K562 (cell line): ENCODE measurements around the gene FLAD1. TPM values are rescaled to one million over a fixed set of nuclear protein-coding genes. Genes with fewer than 3 reads are reported as not detected.
A peak's percentile ranks its signal among the peaks of the same experiment; 100 is the strongest.

Source experiments
- EGR1 ChIP-seq: fragments of 450-650 bp; conservative IDR thresholded peaks from 2 replicates; pipeline ENCODE4 v1.6.1; 2017; ENCODE audit warnings: mild to moderate bottlenecking
- KDM1A ChIP-seq, 2 experiments: fragments of 450-650 bp; IDR thresholded peaks; 2 replicates each; pipeline ENCODE4 v1.6.1; 2016; ENCODE audit warnings: mild to moderate bottlenecking in 2 of 2
- MEF2D ChIP-seq: conservative IDR thresholded peaks from 2 replicates; pipeline ENCODE4 v1.6.1; 2016; ENCODE audit warnings: low read depth, missing genetic modification characterization, missing compliant biosample characterization
- NBN ChIP-seq: fragments of 450-650 bp; IDR thresholded peaks from 2 replicates; pipeline ENCODE4 v1.6.1; 2016; ENCODE audit warnings: low read depth, mild to moderate bottlenecking
- NELFE ChIP-seq: IDR thresholded peaks from 2 replicates; pipeline ENCODE4 v1.6.1; 2011; ENCODE audit warnings: mild to moderate bottlenecking; ENCODE audit not compliant: insufficient read depth, insufficient read length
- NFIC ChIP-seq: fragments of 450-650 bp; IDR thresholded peaks from 2 replicates; pipeline ENCODE4 v1.6.1; 2017; ENCODE audit warnings: mild to moderate bottlenecking, inconsistent platforms
- NR3C1 ChIP-seq: sonication (generic); formaldehyde crosslinking; IDR thresholded peaks from 2 replicates; pipeline ENCODE4 v1.8.1; 2022; ENCODE audit warnings: missing genetic modification reagents
- POLR2A ChIP-seq: fragments of 450-650 bp; conservative IDR thresholded peaks from 2 replicates; pipeline ENCODE4 v1.6.1; 2016
- RBFOX2 ChIP-seq: fragments of 200-400 bp; formaldehyde crosslinking; IDR thresholded peaks from 2 replicates; pipeline ENCODE4 v1.6.1; 2017; ENCODE audit warnings: low read depth, mild to moderate bottlenecking, low read length, moderate library complexity
- SMC3 ChIP-seq: conservative IDR thresholded peaks from 2 replicates; pipeline ENCODE4 v1.6.1; 2011; ENCODE audit warnings: low read depth, low read length, improper control_type of control experiment; ENCODE audit not compliant: insufficient read depth
- SRF ChIP-seq, 2 experiments: fragments of 250-450, 450-650 bp in 1 of 2; sonication (Bioruptor Pico) in 1 of 2; sonication (generic) in 1 of 2; formaldehyde crosslinking; IDR thresholded peaks; 2 replicates each; pipeline versions ENCODE4 v1.5.0 to v1.5.1; 2020 to 2022; ENCODE audit warnings: mild to moderate bottlenecking in 1 of 2, missing genetic modification reagents in 1 of 2
- ZNF75A ChIP-seq: fragments of 450-650 bp; formaldehyde crosslinking; IDR thresholded peaks from 2 replicates; pipeline ENCODE4 v1.4.0; 2020; ENCODE audit warnings: mild to moderate bottlenecking
- polyA plus RNA-seq, 8 experiments: library from polyadenylated mRNA; depleted of rRNA in 4 of 8; stranded (reverse) in 5 of 8; unstranded in 3 of 8; fragments of >200 nt; fragmentation: Nextera tagmentation in 2 of 8; fragmentation: Illumina TruSeq in 1 of 8; extraction: Ambion mirVana in 2 of 8; extraction: Trizol in 1 of 8; gene quantifications; 2 replicates each; pipeline versions ENCODE4 v1.2.1 to v1.2.3, GENCODE V29; 2011 to 2014; ENCODE audit warnings: inconsistent platforms in 1 of 8, missing spikeins in 1 of 8
- total RNA-seq, 7 experiments: library from RNA; depleted of rRNA in 6 of 7; stranded (reverse); fragments of >200 nt in 6 of 7; fragmentation: Illumina TruSeq in 2 of 7; extraction: Trizol in 2 of 7; gene quantifications; 2 replicates each; pipeline versions ENCODE4 v1.2.1 to v1.2.3, GENCODE V29; 2011 to 2021; ENCODE audit warnings: low replicate concordance in 1 of 7
- TF ChIP-seq, protein P1 (sequence below): fragments of 250-450 bp; sonication (Bioruptor Pico); IDR thresholded peaks from 2 replicates; pipeline ENCODE4 v1.4.0; 2020
- TF ChIP-seq, protein P2 (sequence below), 2 experiments: IDR thresholded peaks in 1 of 2; conservative IDR thresholded peaks in 1 of 2; 2 replicates each; pipeline ENCODE4 v1.6.1; 2016; ENCODE audit warnings: low read depth in 2 of 2, mild to moderate bottlenecking in 1 of 2, missing compliant biosample characterization in 1 of 2, missing genetic modification characterization in 1 of 2, moderate library complexity in 1 of 2
- TF ChIP-seq, protein P3 (sequence below): fragments of 450-650 bp; formaldehyde crosslinking; IDR thresholded peaks from 2 replicates; pipeline ENCODE4 v1.4.0; 2022; ENCODE audit warnings: mild to moderate bottlenecking, moderate library complexity
- TF ChIP-seq, protein P4 (sequence below): sonication (generic); formaldehyde crosslinking; IDR thresholded peaks from 2 replicates; pipeline ENCODE4 v1.8.0; 2022; ENCODE audit warnings: mild to moderate bottlenecking, missing genetic modification reagents
- TF ChIP-seq, protein P5 (sequence below), 2 experiments: fragments of 450-650 bp; IDR thresholded peaks; 2 replicates each; pipeline ENCODE4 v1.6.1; 2016

Gene FLAD1
- total and polyA plus RNA-seq, 9 of the 15 experiments (the other 6 are each of a cell fraction or from before 2014, with no cell fraction given): 24.9 to 85.8 (median 67.0) TPM

DNA sequence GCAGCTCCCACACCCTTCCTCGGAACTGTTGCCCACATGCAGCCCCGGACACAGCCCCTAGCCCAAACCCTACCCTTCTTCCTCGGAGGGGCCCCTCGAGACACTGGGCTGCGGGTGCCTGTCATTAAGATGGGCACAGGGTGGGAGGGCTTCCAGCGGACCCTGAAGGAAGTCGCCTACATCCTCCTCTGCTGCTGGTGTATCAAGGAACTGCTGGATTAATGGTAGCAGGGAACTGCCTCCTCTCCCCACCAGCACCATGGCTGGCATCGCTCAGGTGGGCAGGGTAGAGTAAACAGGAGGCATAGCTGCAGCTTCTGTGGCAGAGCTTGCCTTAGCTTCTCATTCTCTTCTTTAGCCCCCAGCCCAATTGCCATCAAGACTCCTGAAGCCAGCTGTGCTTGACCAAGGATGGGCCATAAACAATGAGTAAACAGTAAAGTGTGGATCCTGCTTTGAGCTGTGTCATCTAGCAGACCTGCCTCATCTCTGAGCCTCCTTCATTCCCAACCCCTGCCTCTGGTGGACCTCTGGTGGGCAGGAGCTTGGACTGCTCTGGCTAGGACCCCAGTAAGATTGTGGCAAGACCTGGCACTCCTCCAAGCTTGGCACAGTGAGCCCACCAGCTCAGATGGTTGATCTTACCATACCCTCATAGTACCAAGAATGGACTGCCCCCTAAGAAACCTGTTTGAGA lies 10.6 kb downstream of the FLAD1 start, which contains the start of gene LENEP (continued):
- TF ChIP-seq, protein P1, sequence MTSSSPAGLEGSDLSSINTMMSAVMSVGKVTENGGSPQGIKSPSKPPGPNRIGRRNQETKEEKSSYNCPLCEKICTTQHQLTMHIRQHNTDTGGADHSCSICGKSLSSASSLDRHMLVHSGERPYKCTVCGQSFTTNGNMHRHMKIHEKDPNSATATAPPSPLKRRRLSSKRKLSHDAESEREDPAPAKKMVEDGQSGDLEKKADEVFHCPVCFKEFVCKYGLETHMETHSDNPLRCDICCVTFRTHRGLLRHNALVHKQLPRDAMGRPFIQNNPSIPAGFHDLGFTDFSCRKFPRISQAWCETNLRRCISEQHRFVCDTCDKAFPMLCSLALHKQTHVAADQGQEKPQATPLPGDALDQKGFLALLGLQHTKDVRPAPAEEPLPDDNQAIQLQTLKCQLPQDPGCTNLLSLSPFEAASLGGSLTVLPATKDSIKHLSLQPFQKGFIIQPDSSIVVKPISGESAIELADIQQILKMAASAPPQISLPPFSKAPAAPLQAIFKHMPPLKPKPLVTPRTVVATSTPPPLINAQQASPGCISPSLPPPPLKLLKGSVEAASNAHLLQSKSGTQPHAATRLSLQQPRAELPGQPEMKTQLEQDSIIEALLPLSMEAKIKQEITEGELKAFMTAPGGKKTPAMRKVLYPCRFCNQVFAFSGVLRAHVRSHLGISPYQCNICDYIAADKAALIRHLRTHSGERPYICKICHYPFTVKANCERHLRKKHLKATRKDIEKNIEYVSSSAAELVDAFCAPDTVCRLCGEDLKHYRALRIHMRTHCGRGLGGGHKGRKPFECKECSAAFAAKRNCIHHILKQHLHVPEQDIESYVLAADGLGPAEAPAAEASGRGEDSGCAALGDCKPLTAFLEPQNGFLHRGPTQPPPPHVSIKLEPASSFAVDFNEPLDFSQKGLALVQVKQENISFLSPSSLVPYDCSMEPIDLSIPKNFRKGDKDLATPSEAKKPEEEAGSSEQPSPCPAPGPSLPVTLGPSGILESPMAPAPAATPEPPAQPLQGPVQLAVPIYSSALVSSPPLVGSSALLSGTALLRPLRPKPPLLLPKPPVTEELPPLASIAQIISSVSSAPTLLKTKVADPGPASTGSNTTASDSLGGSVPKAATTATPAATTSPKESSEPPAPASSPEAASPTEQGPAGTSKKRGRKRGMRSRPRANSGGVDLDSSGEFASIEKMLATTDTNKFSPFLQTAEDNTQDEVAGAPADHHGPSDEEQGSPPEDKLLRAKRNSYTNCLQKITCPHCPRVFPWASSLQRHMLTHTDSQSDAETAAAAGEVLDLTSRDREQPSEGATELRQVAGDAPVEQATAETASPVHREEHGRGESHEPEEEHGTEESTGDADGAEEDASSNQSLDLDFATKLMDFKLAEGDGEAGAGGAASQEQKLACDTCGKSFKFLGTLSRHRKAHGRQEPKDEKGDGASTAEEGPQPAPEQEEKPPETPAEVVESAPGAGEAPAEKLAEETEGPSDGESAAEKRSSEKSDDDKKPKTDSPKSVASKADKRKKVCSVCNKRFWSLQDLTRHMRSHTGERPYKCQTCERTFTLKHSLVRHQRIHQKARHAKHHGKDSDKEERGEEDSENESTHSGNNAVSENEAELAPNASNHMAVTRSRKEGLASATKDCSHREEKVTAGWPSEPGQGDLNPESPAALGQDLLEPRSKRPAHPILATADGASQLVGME (CRISPR knock-in tag): no peak
- TF ChIP-seq MEF2D (tag): no peak
- 0 out of 2 replicates have a peak, but pooled peaks have one; percentile 30 for TF ChIP-seq RBFOX2
- TF ChIP-seq ZNF75A: no peak
- TF ChIP-seq NFIC: peak; percentile 42
- TF ChIP-seq, protein P2, sequence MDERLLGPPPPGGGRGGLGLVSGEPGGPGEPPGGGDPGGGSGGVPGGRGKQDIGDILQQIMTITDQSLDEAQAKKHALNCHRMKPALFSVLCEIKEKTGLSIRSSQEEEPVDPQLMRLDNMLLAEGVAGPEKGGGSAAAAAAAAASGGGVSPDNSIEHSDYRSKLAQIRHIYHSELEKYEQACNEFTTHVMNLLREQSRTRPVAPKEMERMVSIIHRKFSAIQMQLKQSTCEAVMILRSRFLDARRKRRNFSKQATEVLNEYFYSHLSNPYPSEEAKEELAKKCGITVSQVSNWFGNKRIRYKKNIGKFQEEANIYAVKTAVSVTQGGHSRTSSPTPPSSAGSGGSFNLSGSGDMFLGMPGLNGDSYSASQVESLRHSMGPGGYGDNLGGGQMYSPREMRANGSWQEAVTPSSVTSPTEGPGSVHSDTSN (CRISPR knock-in tag; IDR thresholded peaks at IDR 0.05; ENCODE audit: low read depth): no peak
- TF ChIP-seq, protein P2 (tag; conservative IDR thresholded peaks at IDR 0.05; ENCODE audit: low read depth): no peak
- TF ChIP-seq EGR1: 0 out of 2 replicates have a peak, but pooled peaks have one; percentile 10
- no peak for TF ChIP-seq NBN
- TF ChIP-seq SMC3: no peak
- TF ChIP-seq, protein P3, sequence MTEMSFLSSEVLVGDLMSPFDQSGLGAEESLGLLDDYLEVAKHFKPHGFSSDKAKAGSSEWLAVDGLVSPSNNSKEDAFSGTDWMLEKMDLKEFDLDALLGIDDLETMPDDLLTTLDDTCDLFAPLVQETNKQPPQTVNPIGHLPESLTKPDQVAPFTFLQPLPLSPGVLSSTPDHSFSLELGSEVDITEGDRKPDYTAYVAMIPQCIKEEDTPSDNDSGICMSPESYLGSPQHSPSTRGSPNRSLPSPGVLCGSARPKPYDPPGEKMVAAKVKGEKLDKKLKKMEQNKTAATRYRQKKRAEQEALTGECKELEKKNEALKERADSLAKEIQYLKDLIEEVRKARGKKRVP (CRISPR knock-in tag): no peak
- TF ChIP-seq KDM1A (IDR thresholded peaks at IDR 0.05): no peak
- TF ChIP-seq NELFE: no peak
- no peak for TF ChIP-seq NR3C1 (CRISPR knock-in tag)
- TF ChIP-seq, protein P4, sequence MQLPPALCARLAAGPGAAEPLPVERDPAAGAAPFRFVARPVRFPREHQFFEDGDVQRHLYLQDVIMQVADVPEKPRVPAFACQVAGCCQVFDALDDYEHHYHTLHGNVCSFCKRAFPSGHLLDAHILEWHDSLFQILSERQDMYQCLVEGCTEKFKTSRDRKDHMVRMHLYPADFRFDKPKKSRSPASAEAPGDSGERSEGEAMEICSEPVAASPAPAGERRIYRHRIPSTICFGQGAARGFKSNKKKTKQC (CRISPR knock-in tag): peak; percentile 57
- TF ChIP-seq, protein P5, sequence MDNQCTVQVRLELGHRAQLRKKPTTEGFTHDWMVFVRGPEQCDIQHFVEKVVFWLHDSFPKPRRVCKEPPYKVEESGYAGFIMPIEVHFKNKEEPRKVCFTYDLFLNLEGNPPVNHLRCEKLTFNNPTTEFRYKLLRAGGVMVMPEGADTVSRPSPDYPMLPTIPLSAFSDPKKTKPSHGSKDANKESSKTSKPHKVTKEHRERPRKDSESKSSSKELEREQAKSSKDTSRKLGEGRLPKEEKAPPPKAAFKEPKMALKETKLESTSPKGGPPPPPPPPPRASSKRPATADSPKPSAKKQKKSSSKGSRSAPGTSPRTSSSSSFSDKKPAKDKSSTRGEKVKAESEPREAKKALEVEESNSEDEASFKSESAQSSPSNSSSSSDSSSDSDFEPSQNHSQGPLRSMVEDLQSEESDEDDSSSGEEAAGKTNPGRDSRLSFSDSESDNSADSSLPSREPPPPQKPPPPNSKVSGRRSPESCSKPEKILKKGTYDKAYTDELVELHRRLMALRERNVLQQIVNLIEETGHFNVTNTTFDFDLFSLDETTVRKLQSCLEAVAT (IDR thresholded peaks at IDR 0.05): no peak
- TF ChIP-seq POLR2A: peak; percentile 49; the same call in 1 of the 2 replicates
- TF ChIP-seq SRF (CRISPR knock-in tag; IDR thresholded peaks at IDR 0.05): no peak
